GM21737 (cell line): ENCODE measurements around the gene RAB3IL1.

Experiments
- ATAC-seq: cut with Tn5 transposase; IDR thresholded peaks from one replicate; pipeline ENCODE4 v1.9.1; 2021; ENCODE audit warnings: mild to moderate bottlenecking, moderate library complexity; ENCODE audit not compliant: unreplicated experiment

RAB3IL1 gene

GRCh38 chr11:61905801-61906521 is 11.4 kb downstream of the RAB3IL1 start:
- no peak for ATAC-seq

GRCh38 chr11:61905067-61905696 is 12.2 kb downstream of the RAB3IL1 start:
- ATAC-seq = no peak

- no peak for ATAC-seq
These were observed 12.8 kb downstream of the RAB3IL1 start for GRCh38 chr11:61904539-61905048.

GRCh38 chr11:61903845-61904244 is 13.5 kb downstream of the RAB3IL1 start:
- ATAC-seq = no peak

GRCh38 chr11:61902313-61902712 is 15.1 kb downstream of the RAB3IL1 start:
- no peak for ATAC-seq

GRCh38 chr11:61901397-61901796 is 16.0 kb downstream of the RAB3IL1 start:
- no peak for ATAC-seq

- ATAC-seq = no peak
These were observed 17.1 kb downstream of the RAB3IL1 start for GRCh38 chr11:61900251-61900650.

- ATAC-seq = peak; percentile 77
These were observed 18.1 kb downstream of the RAB3IL1 start for GRCh38 chr11:61899146-61899841.

GRCh38 chr11:61898247-61898582 is 19.2 kb downstream of the RAB3IL1 start:
- no peak for ATAC-seq

GRCh38 chr11:61897387-61898246 is 19.7 kb downstream of the RAB3IL1 start:
- no peak for ATAC-seq

GRCh38 chr11:61896665-61897386 is 20.5 kb downstream of the RAB3IL1 start:
- ATAC-seq = no peak

- ATAC-seq = no peak
These were observed 21.7 kb downstream of the RAB3IL1 start for GRCh38 chr11:61895718-61896059.

GRCh38 chr11:61895046-61895717 is 22.2 kb downstream of the RAB3IL1 start:
- ATAC-seq = no peak

- ATAC-seq = no peak
These were observed 23.4 kb downstream of the RAB3IL1 start for GRCh38 chr11:61893981-61894380.

- peak; percentile 39 for ATAC-seq
These were observed 25.3 kb downstream of the RAB3IL1 start for GRCh38 chr11:61892085-61892370.

GRCh38 chr11:61891331-61892084 is 25.9 kb downstream of the RAB3IL1 start, which contains the start of gene FADS3:
Gene FADS3, minus strand, starts transcription at chr11:61891545. Its CDS starts 164 bp downstream, at chr11:61891381.
- peak; percentile 52 for ATAC-seq

- peak; percentile 21 for ATAC-seq
These were observed 26.6 kb downstream of the RAB3IL1 start for GRCh38 chr11:61890529-61891330.

- ATAC-seq = no peak
These were observed 27.5 kb downstream of the RAB3IL1 start for GRCh38 chr11:61889831-61890230.
